Heart right ventricle (tissue), 16 donors: ENCODE results near the gene NLGN4X. TPM values are rescaled to one million over a fixed set of nuclear protein-coding genes. Genes with fewer than 3 reads are reported as not detected.
"Not testable (repeated sequence)": the region's sequence is repeated elsewhere in the genome, so short reads cannot be mapped to it uniquely, and the experiment has no call there.

Experiments
- ATAC-seq, 8 donors: fragments of 200-7000 bp; cut with Tn5 transposase; one replicate each; pipeline ENCODE4 v1.9.1; 2020; ENCODE audit warnings: mild to moderate bottlenecking in 8 of 8, moderate library complexity in 8 of 8, moderate number of reproducible peaks in 1 of 8
- DNase-seq, 2 donors: peaks; one replicate each; pipeline ENCODE4 v3.0.0-alpha.2; 2020
- H3K27ac ChIP-seq, 10 donors: fragments of 200-600 bp; sonication (generic) in 2 of 10; one replicate each; pipeline versions ENCODE4 v1.5.0 to v1.8.0; 2020 to 2022; ENCODE audit warnings: mild to moderate bottlenecking in 3 of 10
- H3K27me3 ChIP-seq, 7 donors: fragments of 200-600 bp; one replicate each; pipeline ENCODE4 v1.8.0; 2021 to 2022; ENCODE audit warnings: mild to moderate bottlenecking in 2 of 7
- H3K36me3 ChIP-seq, 9 donors: fragments of 200-600 bp; sonication (generic) in 1 of 9; one replicate each; pipeline versions ENCODE4 v1.5.0 to v1.8.0; 2020 to 2022; ENCODE audit warnings: mild to moderate bottlenecking in 2 of 9
- H3K4me1 ChIP-seq, 9 donors: fragments of 200-600 bp; sonication (generic) in 1 of 9; one replicate each; pipeline versions ENCODE4 v1.5.0 to v1.8.0; 2020 to 2022; ENCODE audit warnings: mild to moderate bottlenecking in 4 of 9
- H3K4me3 ChIP-seq, 10 donors: fragments of 200-600 bp; sonication (generic) in 2 of 10; one replicate each; pipeline versions ENCODE4 v1.5.0 to v1.8.0; 2020 to 2022; ENCODE audit warnings: mild to moderate bottlenecking in 7 of 10, moderate library complexity in 2 of 10
- H3K9me3 ChIP-seq, 11 donors: fragments of 200-600 bp in 10 of 11; sonication (generic) in 2 of 11; one replicate each; pipeline versions ENCODE4 v1.5.0 to v1.8.0; 2013 to 2022; ENCODE audit warnings: mild to moderate bottlenecking in 2 of 11, control low read depth in 1 of 11, moderate library complexity in 1 of 11
- WGBS, 2 donors: extraction: QIAGEN DNeasy Blood & Tissue Kit; methylation state at CpG; one replicate each; pipeline ENCODE4 v1.1.7; 2013; ENCODE audit warnings: inconsistent platforms in 1 of 2; 5-methylcytosine and 5-hydroxymethylcytosine counted together
- intact Hi-C, 10 donors: fragments of 100-400 bp; cut with DNase I; formaldehyde crosslinking; loops; one replicate each; pipeline versions ENCODE4 v1.11.1 to v1.14.2; 2022
- polyA plus RNA-seq, 2 donors: library from polyadenylated mRNA; stranded (reverse); fragments of 200-250 nt; gene quantifications; one replicate each; pipeline ENCODE4 v1.2.3, GENCODE V29; 2013
- total RNA-seq, 10 donors: library from RNA; stranded (reverse); fragmentation: NEBNext Ultra II Directional in 3 of 10; extraction: Animal tissue kit (Norgen Biotek cat#: 25700) in 3 of 10; gene quantifications; one replicate each; pipeline versions ENCODE4 v1.2.1 to v1.2.4, GENCODE V29; 2021 to 2023
- TF ChIP-seq, protein P1 (sequence below), 9 donors: fragments of 200-600 bp; sonication (generic) in 2 of 9; IDR thresholded peaks; one replicate each; pipeline versions ENCODE4 v1.5.0 to v1.8.0; 2021 to 2022; ENCODE audit warnings: antibody characterized with exemption in 9 of 9, mild to moderate bottlenecking in 5 of 9, moderate library complexity in 1 of 9
- donor health status: Arrhythmogenic right ventricular cardiomyopathy.
- donor health status: ischemic (EF 13 %, LVEDD 7.1; RV severe dilation, severe dysfunction).
- donor health status: healthy with polysubstance abuse.
- donor health status: DM: no; HTN: yes; CAD: no.
- donor health status: DM: no; HTN: no; CAD: no.
- donor health status: ischemic (EF 25% LVEDD 6.9; RV normal size, moderate dysfunction).
- donor health status: ischemic (EF 25% LVEDD 5.7; RV mildly dilated, moderate dysfunction).
- donor health status: healthy.
- donor health status: DM: yes; HTN: yes; CAD: no.
- donor health status: Ischemic cardiomyopathy.
- donor health status: ischemic (EF 35%, LVEDD 5.7; RV mildly dilated, moderate dysfunction).
- donor health status: nonischemic (EF 11% LVEDD 7.7; RV severe dilation, severe dysfunction).
- donor health status: DM: yes; HTN: yes; CAD: no.
- donor health status: PGD.
- donor health status: ischemic (EF 29% LVEDD 5.4; RV normal size, mild dysfunction).
- donor health status: nonischemic (EF 23%, LVEDD 6.1; RV moderate dilation, normal function).

The NLGN4X gene
- total and polyA plus RNA-seq, 12 donors: 0.37 to 4.1 (median 1.6) TPM

DNA sequence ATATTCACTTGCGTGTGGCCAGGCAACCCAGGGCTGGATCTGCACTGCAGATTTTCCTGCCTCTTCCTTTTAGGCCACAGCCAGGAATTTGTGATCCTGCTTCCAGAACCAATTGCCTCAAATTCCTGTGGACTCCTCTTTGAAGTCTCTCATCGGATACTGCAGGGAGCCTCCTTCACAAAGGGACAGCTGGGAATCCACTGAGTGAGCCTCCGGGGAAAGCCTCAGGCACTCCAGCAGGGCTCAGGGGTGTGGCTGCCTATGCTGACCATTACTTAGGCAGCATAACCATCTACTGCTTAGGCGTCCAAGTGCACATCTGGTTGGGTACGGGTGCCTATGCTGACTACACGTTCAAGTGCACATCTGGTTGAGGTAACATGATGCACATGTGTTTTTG is 321.5 kb downstream of the NLGN4X start:
- Histone ChIP-seq H3K36me3 (no peaks in the 10 kb centered on the region), H3K4me1 (no peaks in the 10 kb centered on the region), H3K9me3 (peaks cover 0 to 26% (median 0%) of the 10 kb centered on the region in 11 donors), H3K4me3 (no peak overlapping the region), H3K27me3 (no peaks in the 10 kb centered on the region), H3K27ac (no peak overlapping the region)
- 68 to 73% methylated on average over 6 of the region's 6 CpGs for WGBS, 2 donors
- TF ChIP-seq, protein P1, sequence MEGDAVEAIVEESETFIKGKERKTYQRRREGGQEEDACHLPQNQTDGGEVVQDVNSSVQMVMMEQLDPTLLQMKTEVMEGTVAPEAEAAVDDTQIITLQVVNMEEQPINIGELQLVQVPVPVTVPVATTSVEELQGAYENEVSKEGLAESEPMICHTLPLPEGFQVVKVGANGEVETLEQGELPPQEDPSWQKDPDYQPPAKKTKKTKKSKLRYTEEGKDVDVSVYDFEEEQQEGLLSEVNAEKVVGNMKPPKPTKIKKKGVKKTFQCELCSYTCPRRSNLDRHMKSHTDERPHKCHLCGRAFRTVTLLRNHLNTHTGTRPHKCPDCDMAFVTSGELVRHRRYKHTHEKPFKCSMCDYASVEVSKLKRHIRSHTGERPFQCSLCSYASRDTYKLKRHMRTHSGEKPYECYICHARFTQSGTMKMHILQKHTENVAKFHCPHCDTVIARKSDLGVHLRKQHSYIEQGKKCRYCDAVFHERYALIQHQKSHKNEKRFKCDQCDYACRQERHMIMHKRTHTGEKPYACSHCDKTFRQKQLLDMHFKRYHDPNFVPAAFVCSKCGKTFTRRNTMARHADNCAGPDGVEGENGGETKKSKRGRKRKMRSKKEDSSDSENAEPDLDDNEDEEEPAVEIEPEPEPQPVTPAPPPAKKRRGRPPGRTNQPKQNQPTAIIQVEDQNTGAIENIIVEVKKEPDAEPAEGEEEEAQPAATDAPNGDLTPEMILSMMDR (IDR thresholded peaks at IDR 0.05): no peak
- ATAC-seq: no peak
- DNase-seq: no peak
- intact Hi-C loops: no loop called here

DNA sequence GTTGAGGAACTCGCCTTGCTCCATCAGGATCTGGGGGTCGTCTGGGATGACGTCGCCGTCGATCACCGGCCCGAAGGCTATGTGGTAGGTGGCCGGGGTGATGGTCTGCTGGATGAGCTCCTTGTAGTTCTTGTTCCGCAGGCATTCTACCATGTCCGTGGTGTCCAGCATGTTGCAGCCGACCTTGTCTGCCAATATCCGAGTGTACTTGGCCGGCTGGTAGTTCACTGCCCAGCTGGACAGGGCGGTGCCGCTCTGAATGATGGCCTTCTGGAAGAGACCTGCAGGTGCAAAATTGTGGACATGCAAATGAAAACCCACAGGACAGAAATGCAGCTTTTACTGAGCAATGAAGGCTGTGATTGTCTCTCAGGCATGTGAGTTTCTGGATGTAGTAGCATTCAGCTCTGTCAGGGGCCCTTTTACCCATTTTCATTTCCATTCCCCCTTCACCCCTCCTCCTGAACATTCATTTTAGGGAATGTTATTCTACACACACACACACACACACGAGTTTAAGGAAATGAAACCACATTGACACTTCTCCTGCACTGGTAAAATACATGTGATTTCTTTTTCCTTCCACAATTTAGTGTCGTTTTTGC is 325.0 kb downstream of the NLGN4X start:
- H3K4me3 ChIP-seq, H3K4me1 ChIP-seq, H3K36me3 ChIP-seq, intact Hi-C loops, H3K9me3 ChIP-seq, ATAC-seq, DNase-seq, H3K27me3 ChIP-seq, H3K27ac ChIP-seq: not testable (repeated sequence)
- 88 to 93% methylated on average over 8 to 18 of the region's 18 CpGs for WGBS, 2 donors

DNA sequence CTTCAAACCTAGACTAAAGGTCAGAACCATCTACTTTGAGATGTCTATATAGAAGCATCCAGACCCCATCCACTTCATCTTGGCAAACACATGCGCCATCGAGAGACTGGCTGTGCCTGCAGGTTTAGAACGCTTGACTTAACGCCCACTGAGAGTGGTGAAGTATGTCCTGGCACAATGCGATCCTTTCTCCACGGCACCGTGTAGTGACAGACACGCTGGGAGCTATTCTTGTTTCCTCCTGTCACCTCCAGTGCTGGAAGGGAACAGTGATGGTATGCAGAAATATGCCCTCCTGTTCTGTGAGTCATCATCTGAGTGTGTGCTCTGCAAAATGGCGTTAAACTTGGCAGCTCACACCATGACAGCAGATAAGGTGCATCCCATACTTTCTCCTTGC is 330.2 kb downstream of the NLGN4X start:
- H3K27ac ChIP-seq: no peak overlapping the region

DNA sequence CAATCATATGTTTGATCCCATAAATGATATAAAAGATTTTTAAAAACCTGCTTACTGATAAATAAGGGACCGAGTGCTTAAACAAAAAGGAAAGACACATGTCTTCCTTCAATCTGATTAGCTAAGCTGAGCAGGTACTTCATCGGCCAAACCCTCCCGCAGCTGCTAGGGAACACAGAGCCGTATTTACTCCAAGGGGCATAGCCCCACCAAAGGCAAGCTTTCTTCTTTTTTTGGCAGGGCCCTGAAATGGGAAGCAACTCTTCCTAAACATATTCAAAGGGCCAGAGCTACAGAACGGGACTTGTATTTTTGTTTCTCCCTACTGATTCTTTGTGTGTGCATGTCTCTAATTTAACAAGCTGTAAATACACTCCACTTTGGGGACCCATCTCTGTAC is 337.3 kb downstream of the NLGN4X start:
- intact Hi-C loops: no loop called here
- TF ChIP-seq, protein P1 (IDR thresholded peaks at IDR 0.05): no peak
- WGBS, 2 donors: 78 to 81% methylated on average over 5 of the region's 5 CpGs

More for the DNA sequence above, 330.2 kb downstream of the NLGN4X start:
- ATAC-seq (no peak), DNase-seq (no peak)
- H3K9me3 ChIP-seq: peaks cover 0 to 6% (median 0%) of the 10 kb centered on the region in 11 donors
- H3K4me1 ChIP-seq: no peaks in the 10 kb centered on the region
- H3K36me3 ChIP-seq: no peaks in the 10 kb centered on the region
- H3K4me3 ChIP-seq: no peak overlapping the region
- TF ChIP-seq, protein P1 (IDR thresholded peaks at IDR 0.05): no peak
- no peaks in the 10 kb centered on the region for H3K27me3 ChIP-seq
- 62 to 76% methylated on average over 9 of the region's 9 CpGs for WGBS, 2 donors
- intact Hi-C loops: no loop called here

DNA sequence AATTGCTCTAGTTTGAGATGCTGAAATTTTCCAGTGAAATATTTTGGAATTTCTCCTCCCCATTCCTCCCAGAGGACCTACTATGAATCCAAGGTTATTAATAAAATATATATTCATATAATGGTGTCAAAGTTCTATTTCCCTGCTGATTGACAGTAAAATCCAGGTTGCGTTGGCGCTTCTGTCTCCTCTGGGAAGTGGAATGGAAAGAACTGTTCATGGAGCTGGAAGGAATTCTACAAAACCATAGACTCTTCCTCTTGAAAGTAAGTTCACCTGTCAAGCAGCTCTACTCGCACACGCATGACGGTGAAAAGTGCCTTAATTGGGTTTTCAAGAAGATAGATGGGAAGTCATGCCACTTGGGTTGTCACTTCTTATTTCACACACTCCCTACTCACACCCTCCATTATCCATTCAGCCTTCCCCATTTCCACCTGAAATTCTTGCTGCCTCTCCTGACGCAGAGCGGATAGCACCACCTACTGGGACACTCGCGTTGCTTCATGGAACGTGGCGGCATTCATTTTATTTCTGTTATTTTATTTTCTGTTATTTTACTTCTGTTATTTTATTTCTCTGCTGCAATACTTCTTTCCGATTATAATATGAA is 351.6 kb downstream of the NLGN4X start:
- no peak overlapping the region for H3K4me3 ChIP-seq
- H3K27me3 ChIP-seq: no peaks in the 10 kb centered on the region
- ATAC-seq: no peak
- no peaks in the 10 kb centered on the region for H3K36me3 ChIP-seq
- intact Hi-C loops: no loop called here
- TF ChIP-seq, protein P1 (IDR thresholded peaks at IDR 0.05): peak in 7 of 9 donors; percentile 11 to 41 (median 34)
- H3K27ac ChIP-seq: no peak overlapping the region
- no peak for DNase-seq
- no peaks in the 10 kb centered on the region for H3K4me1 ChIP-seq
- H3K9me3 ChIP-seq: no peaks in the 10 kb centered on the region
- 31 to 32% methylated on average over 12 of the region's 12 CpGs for WGBS, 2 donors

More for the DNA sequence above, 337.3 kb downstream of the NLGN4X start:
- Histone ChIP-seq H3K27ac (no peak overlapping the region), H3K4me3 (no peak overlapping the region), H3K4me1 (no peaks in the 10 kb centered on the region), H3K36me3 (no peaks in the 10 kb centered on the region), H3K27me3 (no peaks in the 10 kb centered on the region), H3K9me3 (no peaks in the 10 kb centered on the region)
- ATAC-seq (no peak), DNase-seq (no peak)
